Activated CD4-positive, alpha-beta T cell treated with anti-CD3 and anti-CD28 coated beads, Interleukin-2, amount 10 ng/mL, durations not matched to agents 7 days and 5 days (primary cell): ENCODE results near the gene WDFY2. TPM values are rescaled to one million over a fixed set of nuclear protein-coding genes. Genes with fewer than 3 reads are reported as not detected.
"Not testable (repeated sequence)": the region's sequence is repeated elsewhere in the genome, so short reads cannot be mapped to it uniquely, and the experiment has no call there.

Experiments
- CTCF ChIA-PET: fragments of 350-600 bp; sonication (Branson Sonifier 250); formaldehyde crosslinking; loops from one replicate; lab custom pipeline; 2021; ENCODE audit warnings: antibody characterized with exemption; lab: Charles Lee
- POLR2A ChIA-PET: fragments of 350-600 bp; sonication (Branson Sonifier 250); formaldehyde crosslinking; loops from one replicate; lab custom pipeline; 2021; ENCODE audit warnings: antibody characterized with exemption; lab: Charles Lee
- DNase-seq: peaks from one replicate; pipeline ENCODE4 v3.0.0-alpha.2; 2020
- H3K27ac Mint-ChIP-seq: one replicate; pipeline ENCODE4 v1.8.0; 2021; ENCODE audit warnings: mild to moderate bottlenecking, moderate library complexity, mixed read lengths
- H3K27me3 Mint-ChIP-seq: one replicate; pipeline ENCODE4 v1.8.0; 2021; ENCODE audit warnings: mixed read lengths
- H3K36me3 Mint-ChIP-seq: one replicate; pipeline ENCODE4 v1.8.0; 2021; ENCODE audit warnings: low read depth, mixed read lengths
- H3K4me1 Mint-ChIP-seq: one replicate; pipeline ENCODE4 v1.8.0; 2021; ENCODE audit warnings: mixed read lengths
- H3K4me3 Mint-ChIP-seq: one replicate; pipeline ENCODE4 v1.8.0; 2021; ENCODE audit warnings: mild to moderate bottlenecking, moderate library complexity, mixed read lengths
- H3K9me3 Mint-ChIP-seq: one replicate; pipeline ENCODE4 v1.8.0; 2021; ENCODE audit warnings: mixed read lengths
- total RNA-seq, 2 experiments: library from RNA; stranded (reverse); gene quantifications; one replicate each; pipeline ENCODE4 v1.2.3, GENCODE V29; 2021

Gene WDFY2
- total RNA-seq, 2 experiments from 2014 or later = 10.9 to 12.6 TPM

- peaks cover 5% of the 10 kb centered on the region for H3K36me3 Mint-ChIP-seq
- ChIA-PET POLR2A (no interaction called here), CTCF (interaction anchor here (0.6 to 1.4 kb wide), 6 partner anchors 8 to 30 kb away, joined by 3 to 4 read pairs (median 3); no protein-coding TSS in a partner anchor)
- H3K4me3 Mint-ChIP-seq = no peak overlapping the region
- H3K9me3 Mint-ChIP-seq = peaks cover 2% of the 10 kb centered on the region
- no peak for DNase-seq
- H3K27ac Mint-ChIP-seq = no peak overlapping the region
- H3K27me3 Mint-ChIP-seq = no peaks in the 10 kb centered on the region
- peaks cover 13% of the 10 kb centered on the region for H3K4me1 Mint-ChIP-seq
Measured at GRCh38 chr13:51629491-51630287, 45.4 kb downstream of the WDFY2 start.

- POLR2A ChIA-PET = no interaction called here
- CTCF ChIA-PET = interaction anchor here (0.6 to 1.4 kb wide), 4 partner anchors 9 to 27 kb away, joined by 3 read pairs; no protein-coding TSS in a partner anchor
- peaks cover 5% of the 10 kb centered on the region for H3K36me3 Mint-ChIP-seq
- H3K27ac Mint-ChIP-seq = no peak overlapping the region
- no peak overlapping the region for H3K4me3 Mint-ChIP-seq
- H3K4me1 Mint-ChIP-seq = peaks cover 16% of the 10 kb centered on the region
- H3K27me3 Mint-ChIP-seq = no peaks in the 10 kb centered on the region
- peaks cover 2% of the 10 kb centered on the region for H3K9me3 Mint-ChIP-seq
- no peak for DNase-seq
Measured at GRCh38 chr13:51630288-51630615, 46.0 kb downstream of the WDFY2 start.

- POLR2A ChIA-PET = interaction anchor here (0.5 kb wide), 1 partner anchor 112 kb away, joined by 8 read pairs; no protein-coding TSS in a partner anchor
Measured at GRCh38 chr13:51632591-51633362, 48.5 kb downstream of the WDFY2 start.

GRCh38 chr13:51635137-51635878, 51.0 kb downstream of the WDFY2 start:
- ChIA-PET POLR2A (interaction anchor here (0.6 kb wide), 1 partner anchor 181 kb away, joined by 3 read pairs; no protein-coding TSS in a partner anchor), CTCF (interaction anchor here (0.9 to 1.7 kb wide), 4 partner anchors 10 to 186 kb away, joined by 3 to 6 read pairs (median 3); no protein-coding TSS in a partner anchor)
- Mint-ChIP-seq H3K4me3 (peak overlapping the region; percentile 11), H3K27ac (peak overlapping the region; percentile 79), H3K27me3 (no peaks in the 10 kb centered on the region), H3K4me1 (peaks cover 22% of the 10 kb centered on the region), H3K36me3 (peaks cover 7% of the 10 kb centered on the region), H3K9me3 (peaks cover 2% of the 10 kb centered on the region)
- DNase-seq = no peak

More at GRCh38 chr13:51632591-51633362, 48.5 kb downstream of the WDFY2 start:
- Mint-ChIP-seq H3K27me3 (no peaks in the 10 kb centered on the region), H3K4me1 (peaks cover 29% of the 10 kb centered on the region), H3K9me3 (peaks cover 2% of the 10 kb centered on the region), H3K4me3 (no peak overlapping the region), H3K27ac (no peak overlapping the region), H3K36me3 (peaks cover 7% of the 10 kb centered on the region)
- CTCF ChIA-PET = no interaction called here
- DNase-seq = no peak

- ChIA-PET POLR2A (no interaction called here), CTCF (interaction anchor here (1.6 kb wide), 1 partner anchor 44 kb away, joined by 3 read pairs; no protein-coding TSS in a partner anchor)
- Mint-ChIP-seq H3K4me3 (no peak overlapping the region), H3K27me3 (no peaks in the 10 kb centered on the region), H3K4me1 (peaks cover 22% of the 10 kb centered on the region), H3K36me3 (peaks cover 7% of the 10 kb centered on the region), H3K9me3 (peaks cover 2% of the 10 kb centered on the region), H3K27ac (no peak overlapping the region)
- no peak for DNase-seq
Measured at GRCh38 chr13:51636349-51636890, 52.2 kb downstream of the WDFY2 start.

GRCh38 chr13:51637852-51638215, 53.6 kb downstream of the WDFY2 start:
- POLR2A ChIA-PET = interaction anchor here (0.6 kb wide), 1 partner anchor 1624 kb away, joined by 3 read pairs; no protein-coding TSS in a partner anchor
- Mint-ChIP-seq H3K27ac (no peak overlapping the region), H3K36me3 (peaks cover 8% of the 10 kb centered on the region), H3K4me3 (no peak overlapping the region), H3K4me1 (peaks cover 18% of the 10 kb centered on the region), H3K27me3 (no peaks in the 10 kb centered on the region), H3K9me3 (peaks cover 2% of the 10 kb centered on the region)
- CTCF ChIA-PET = no interaction called here
- no peak for DNase-seq

- Mint-ChIP-seq H3K27ac (no peak overlapping the region), H3K4me1 (peaks cover 21% of the 10 kb centered on the region), H3K4me3 (no peak overlapping the region), H3K9me3 (peaks cover 2% of the 10 kb centered on the region), H3K27me3 (no peaks in the 10 kb centered on the region), H3K36me3 (peaks cover 8% of the 10 kb centered on the region)
- CTCF ChIA-PET = interaction anchor here (0.6 to 0.7 kb wide), 2 partner anchors 52 to 1642 kb away, joined by 3 read pairs; no protein-coding TSS in a partner anchor
- DNase-seq = no peak
- POLR2A ChIA-PET = interaction anchor here (0.6 kb wide), 1 partner anchor 1623 kb away, joined by 3 read pairs; no protein-coding TSS in a partner anchor
Measured at GRCh38 chr13:51638216-51638871, 54.1 kb downstream of the WDFY2 start.

GRCh38 chr13:51639171-51639570, 54.9 kb downstream of the WDFY2 start:
- DNase-seq = no peak
- Mint-ChIP-seq H3K36me3 (peaks cover 7% of the 10 kb centered on the region), H3K4me1 (peaks cover 29% of the 10 kb centered on the region), H3K9me3 (peaks cover 2% of the 10 kb centered on the region), H3K4me3 (no peak overlapping the region), H3K27ac (no peak overlapping the region), H3K27me3 (no peaks in the 10 kb centered on the region)
- ChIA-PET POLR2A (no interaction called here), CTCF (interaction anchor here (0.6 kb wide), 1 partner anchor 1643 kb away, joined by 3 read pairs; no protein-coding TSS in a partner anchor)

- CTCF ChIA-PET, DNase-seq, POLR2A ChIA-PET, H3K27ac Mint-ChIP-seq, H3K4me3 Mint-ChIP-seq, H3K9me3 Mint-ChIP-seq, H3K36me3 Mint-ChIP-seq, H3K27me3 Mint-ChIP-seq: not testable (repeated sequence)
- peaks cover 36% of the 10 kb centered on the region for H3K4me1 Mint-ChIP-seq
Measured at GRCh38 chr13:51640696-51641095, 56.4 kb downstream of the WDFY2 start.

GRCh38 chr13:51643105-51643881, 59.0 kb downstream of the WDFY2 start:
- Mint-ChIP-seq H3K36me3 (peaks cover 7% of the 10 kb centered on the region), H3K27ac (peak overlapping the region; percentile 64), H3K4me3 (no peak overlapping the region), H3K4me1 (peaks cover 39% of the 10 kb centered on the region), H3K27me3 (no peaks in the 10 kb centered on the region), H3K9me3 (no peaks in the 10 kb centered on the region)
- POLR2A ChIA-PET = no interaction called here
- DNase-seq = no peak
- CTCF ChIA-PET = no interaction called here

GRCh38 chr13:51643882-51644281, 59.6 kb downstream of the WDFY2 start:
- Mint-ChIP-seq H3K27me3 (no peaks in the 10 kb centered on the region), H3K4me1 (peaks cover 39% of the 10 kb centered on the region), H3K9me3 (no peaks in the 10 kb centered on the region), H3K36me3 (peaks cover 7% of the 10 kb centered on the region), H3K4me3 (no peak overlapping the region), H3K27ac (peak overlapping the region; percentile 64)
- no peak for DNase-seq
- POLR2A ChIA-PET = no interaction called here
- CTCF ChIA-PET = no interaction called here
